ENCODE results near the gene SHC2. TPM values are rescaled to one million over a fixed set of nuclear protein-coding genes. Genes with fewer than 3 reads are reported as not detected.

The SHC2 gene
- total and polyA plus RNA-seq, 2 of the 13 experiments (the other 11 are each of a cell fraction or from before 2014, with no cell fraction given), result 9.0 to 18.3 TPM

- TF ChIP-seq, protein P1, sequence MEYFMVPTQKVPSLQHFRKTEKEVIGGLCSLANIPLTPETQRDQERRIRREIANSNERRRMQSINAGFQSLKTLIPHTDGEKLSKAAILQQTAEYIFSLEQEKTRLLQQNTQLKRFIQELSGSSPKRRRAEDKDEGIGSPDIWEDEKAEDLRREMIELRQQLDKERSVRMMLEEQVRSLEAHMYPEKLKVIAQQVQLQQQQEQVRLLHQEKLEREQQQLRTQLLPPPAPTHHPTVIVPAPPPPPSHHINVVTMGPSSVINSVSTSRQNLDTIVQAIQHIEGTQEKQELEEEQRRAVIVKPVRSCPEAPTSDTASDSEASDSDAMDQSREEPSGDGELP (IDR thresholded peaks at IDR 0.05; ENCODE audit: borderline replicate concordance, low read depth), result peak; percentile 89; the same call in 1 of the 2 replicates
- no peak for TF ChIP-seq FOXM1 (CRISPR knock-in tag; IDR thresholded peaks at IDR 0.05)
- TF ChIP-seq MIXL1 (CRISPR knock-in tag; IDR thresholded peaks at IDR 0.05), result 0 out of 2 replicates have a peak, but pooled peaks have one; percentile 14
- no peak for TF ChIP-seq NONO (IDR thresholded peaks at IDR 0.05)
- TF ChIP-seq NONO (CRISPR knock-in tag; conservative IDR thresholded peaks at IDR 0.05), result peak; percentile 73
- TF ChIP-seq ZNF7 (CRISPR knock-in tag; IDR thresholded peaks at IDR 0.05), result no peak
- peak; percentile 67; the same call in 1 of the 2 replicates for TF ChIP-seq NR2F2 (IDR thresholded peaks at IDR 0.05; ENCODE audit: borderline replicate concordance, low read depth)
- TF ChIP-seq ZNF775 (CRISPR knock-in tag; IDR thresholded peaks at IDR 0.05; ENCODE audit: borderline replicate concordance), result no peak
- TF ChIP-seq, protein P2, sequence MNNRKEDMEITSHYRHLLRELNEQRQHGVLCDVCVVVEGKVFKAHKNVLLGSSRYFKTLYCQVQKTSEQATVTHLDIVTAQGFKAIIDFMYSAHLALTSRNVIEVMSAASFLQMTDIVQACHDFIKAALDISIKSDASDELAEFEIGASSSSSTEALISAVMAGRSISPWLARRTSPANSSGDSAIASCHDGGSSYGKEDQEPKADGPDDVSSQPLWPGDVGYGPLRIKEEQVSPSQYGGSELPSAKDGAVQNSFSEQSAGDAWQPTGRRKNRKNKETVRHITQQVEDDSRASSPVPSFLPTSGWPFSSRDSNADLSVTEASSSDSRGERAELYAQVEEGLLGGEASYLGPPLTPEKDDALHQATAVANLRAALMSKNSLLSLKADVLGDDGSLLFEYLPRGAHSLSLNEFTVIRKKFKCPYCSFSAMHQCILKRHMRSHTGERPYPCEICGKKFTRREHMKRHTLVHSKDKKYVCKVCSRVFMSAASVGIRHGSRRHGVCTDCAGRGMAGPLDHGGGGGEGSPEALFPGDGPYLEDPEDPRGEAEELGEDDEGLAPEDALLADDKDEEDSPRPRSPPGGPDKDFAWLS (CRISPR knock-in tag; IDR thresholded peaks at IDR 0.05; ENCODE audit: borderline replicate concordance), result no peak
- no peak for TF ChIP-seq ZNF468 (CRISPR knock-in tag; IDR thresholded peaks at IDR 0.05)
- peak; percentile 87; the same call in 1 of the 2 replicates for TF ChIP-seq ZNF503 (CRISPR knock-in tag; IDR thresholded peaks at IDR 0.05)
- peak; percentile 1; the same call in 1 of the 2 replicates for TF ChIP-seq STAG1 (CRISPR knock-in tag; IDR thresholded peaks at IDR 0.05)
- peak; percentile 66 for TF ChIP-seq GABPA (IDR thresholded peaks at IDR 0.05; ENCODE audit: low read depth, low read length)
- no peak for TF ChIP-seq GABPA (CRISPR knock-in tag; IDR thresholded peaks at IDR 0.05; ENCODE audit: low read depth)
- no peak for TF ChIP-seq MIER3 (CRISPR knock-in tag; IDR thresholded peaks at IDR 0.05; ENCODE audit: borderline replicate concordance)
- TF ChIP-seq ZFP41 (CRISPR knock-in tag; IDR thresholded peaks at IDR 0.05; ENCODE audit: borderline replicate concordance), result no peak
- TF ChIP-seq DZIP1 (CRISPR knock-in tag; IDR thresholded peaks at IDR 0.05), result peak; percentile 50; the same call in 1 of the 2 replicates
- peak; percentile 59; the same call in 1 of the 2 replicates for TF ChIP-seq ERF (CRISPR knock-in tag; IDR thresholded peaks at IDR 0.05)
- TF ChIP-seq ZNF773 (CRISPR knock-in tag; IDR thresholded peaks at IDR 0.05; ENCODE audit: borderline replicate concordance), result no peak
- TF ChIP-seq ZFP62 (CRISPR knock-in tag; IDR thresholded peaks at IDR 0.05), result peak; percentile 94; the same call in 1 of the 2 replicates
- TF ChIP-seq ZNF543 (CRISPR knock-in tag; IDR thresholded peaks at IDR 0.05), result no peak; the same call in 1 of the 2 replicates
These were observed 27.9 kb upstream of the SHC2 start (continued) for GRCh38 chr19:488505-489417.
